SH-SY5Y (cell line): Measurements from ENCODE around the gene SMIM14.

Source experiments
- GATA2 ChIP-seq: IDR thresholded peaks from 2 replicates; pipeline ENCODE4 v1.6.1; 2011; ENCODE audit warnings: mild to moderate bottlenecking, low read depth, low read length
- GATA3 ChIP-seq: IDR thresholded peaks from 2 replicates; pipeline ENCODE4 v1.6.1; 2011; ENCODE audit warnings: low read depth, mild to moderate bottlenecking, low read length, moderate library complexity

DNA sequence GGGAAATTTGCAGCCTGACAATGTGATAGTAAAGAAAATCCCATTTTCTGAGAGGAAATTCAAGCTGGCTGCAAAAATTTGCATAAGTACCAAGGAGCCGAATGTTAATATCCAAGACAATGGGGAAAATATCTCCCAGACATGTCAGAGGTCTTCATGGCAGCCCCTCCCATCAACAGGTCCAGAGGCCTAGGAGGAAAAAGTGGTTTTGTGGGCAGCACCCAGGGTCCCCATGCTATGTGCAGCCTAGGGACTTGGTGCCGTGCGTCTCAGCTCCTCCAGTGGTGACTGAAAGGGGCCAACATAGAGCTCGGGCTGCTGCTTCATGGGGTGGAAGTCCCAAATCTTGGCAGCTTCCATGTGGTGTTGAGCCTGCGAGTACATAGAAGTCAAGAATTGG lies 105.1 kb downstream of the SMIM14 start:
- TF ChIP-seq GATA3: no peak
- no peak for TF ChIP-seq GATA2
